Lower leg skin (tissue), 3 donors: Measurements from ENCODE around the gene ARHGAP24.

Source experiments
- POLR2A ChIP-seq, 2 donors: fragments of 450-650 bp; IDR thresholded peaks; one replicate each; pipeline ENCODE4 v1.6.1; 2016 to 2017; ENCODE audit warnings: antibody characterized with exemption in 2 of 2, mild to moderate bottlenecking in 1 of 2, moderate library complexity in 1 of 2
- TF ChIP-seq, protein P1 (sequence below), 3 donors: fragments of 450-650 bp; IDR thresholded peaks; one replicate each; pipeline ENCODE4 v1.5.1; 2016; ENCODE audit warnings: antibody characterized with exemption in 3 of 3, mild to moderate bottlenecking in 3 of 3, moderate library complexity in 2 of 3

DNA sequence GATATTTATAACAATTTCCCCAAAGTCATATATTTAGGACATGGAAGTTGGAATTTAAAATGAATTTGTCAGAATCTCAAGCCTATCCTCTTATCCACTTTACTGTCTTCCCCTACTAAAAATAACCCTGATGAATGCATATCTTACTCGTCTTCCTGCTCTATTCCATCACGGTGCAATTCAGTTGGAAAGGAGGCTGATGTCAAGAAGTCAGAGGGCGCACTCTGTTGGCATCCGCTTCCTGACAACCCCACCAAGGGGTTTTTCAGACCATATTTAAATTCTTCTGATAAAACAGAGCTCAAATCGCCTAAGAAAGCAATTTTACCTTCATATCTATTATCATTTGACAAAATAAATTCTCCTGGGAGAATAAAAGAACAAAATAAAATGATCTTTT lies 233.5 kb downstream of the ARHGAP24 start:
- TF ChIP-seq POLR2A (IDR thresholded peaks at IDR 0.05) = no peak
- TF ChIP-seq, protein P1, sequence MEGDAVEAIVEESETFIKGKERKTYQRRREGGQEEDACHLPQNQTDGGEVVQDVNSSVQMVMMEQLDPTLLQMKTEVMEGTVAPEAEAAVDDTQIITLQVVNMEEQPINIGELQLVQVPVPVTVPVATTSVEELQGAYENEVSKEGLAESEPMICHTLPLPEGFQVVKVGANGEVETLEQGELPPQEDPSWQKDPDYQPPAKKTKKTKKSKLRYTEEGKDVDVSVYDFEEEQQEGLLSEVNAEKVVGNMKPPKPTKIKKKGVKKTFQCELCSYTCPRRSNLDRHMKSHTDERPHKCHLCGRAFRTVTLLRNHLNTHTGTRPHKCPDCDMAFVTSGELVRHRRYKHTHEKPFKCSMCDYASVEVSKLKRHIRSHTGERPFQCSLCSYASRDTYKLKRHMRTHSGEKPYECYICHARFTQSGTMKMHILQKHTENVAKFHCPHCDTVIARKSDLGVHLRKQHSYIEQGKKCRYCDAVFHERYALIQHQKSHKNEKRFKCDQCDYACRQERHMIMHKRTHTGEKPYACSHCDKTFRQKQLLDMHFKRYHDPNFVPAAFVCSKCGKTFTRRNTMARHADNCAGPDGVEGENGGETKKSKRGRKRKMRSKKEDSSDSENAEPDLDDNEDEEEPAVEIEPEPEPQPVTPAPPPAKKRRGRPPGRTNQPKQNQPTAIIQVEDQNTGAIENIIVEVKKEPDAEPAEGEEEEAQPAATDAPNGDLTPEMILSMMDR (IDR thresholded peaks at IDR 0.05) = no peak
